ENCODE results near the gene KIF2A.

The KIF2A gene

GRCh38 chr5:62328772-62329491 lies 22.9 kb downstream of the KIF2A start:
- no peak for DNase-seq (ENCODE audit: low spot score)

DNA sequence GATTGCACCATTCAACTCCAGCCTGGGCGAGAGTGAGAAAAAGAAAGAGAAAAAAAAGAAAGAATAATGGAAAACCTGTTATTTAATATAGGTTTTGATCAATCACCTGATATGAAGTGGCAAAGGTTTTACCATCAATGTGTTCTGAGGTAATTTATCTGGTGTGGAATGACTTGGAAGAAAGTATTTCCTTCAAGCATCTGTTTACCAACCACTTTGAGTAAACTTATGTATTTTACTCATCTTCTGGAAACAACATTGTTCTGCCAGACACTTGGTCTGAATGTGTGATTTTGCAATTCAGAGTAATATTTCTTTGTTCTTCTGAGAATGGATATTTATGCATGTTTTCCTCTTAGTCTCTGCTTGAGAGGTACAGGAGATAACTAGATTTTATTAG lies 24.3 kb downstream of the KIF2A start:
- DNase-seq (ENCODE audit: low spot score), result no peak

GRCh38 chr5:62331921-62332320 lies 25.9 kb downstream of the KIF2A start:
- DNase-seq (ENCODE audit: low spot score), result no peak

DNA sequence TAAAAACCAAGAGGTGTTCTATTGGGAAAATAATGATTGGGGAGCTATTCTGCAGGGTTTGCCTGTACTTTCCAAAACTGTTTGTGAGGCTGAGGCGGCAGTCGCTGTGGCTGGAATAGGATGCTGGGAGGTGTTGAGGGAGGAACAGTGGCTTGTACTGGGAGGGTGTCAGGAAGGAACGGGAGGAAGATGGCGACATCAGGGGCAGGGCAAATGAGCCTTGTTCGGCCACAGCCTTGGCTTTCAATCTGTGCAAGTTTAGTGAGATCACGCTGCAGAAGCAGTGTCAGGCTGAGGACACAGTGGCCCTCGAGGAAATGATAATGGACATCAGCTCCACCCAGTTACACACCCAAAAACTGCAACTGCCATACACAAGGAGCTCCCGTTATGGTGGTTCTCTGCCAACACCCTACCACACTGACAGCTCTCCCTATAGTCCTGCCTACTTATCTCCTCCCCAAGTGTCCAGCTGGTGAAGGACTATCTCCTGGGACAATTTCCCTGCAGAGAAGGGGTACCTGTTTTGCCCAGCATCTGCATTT lies 27.3 kb downstream of the KIF2A start:
- DNase-seq (ENCODE audit: low spot score), result no peak

DNA sequence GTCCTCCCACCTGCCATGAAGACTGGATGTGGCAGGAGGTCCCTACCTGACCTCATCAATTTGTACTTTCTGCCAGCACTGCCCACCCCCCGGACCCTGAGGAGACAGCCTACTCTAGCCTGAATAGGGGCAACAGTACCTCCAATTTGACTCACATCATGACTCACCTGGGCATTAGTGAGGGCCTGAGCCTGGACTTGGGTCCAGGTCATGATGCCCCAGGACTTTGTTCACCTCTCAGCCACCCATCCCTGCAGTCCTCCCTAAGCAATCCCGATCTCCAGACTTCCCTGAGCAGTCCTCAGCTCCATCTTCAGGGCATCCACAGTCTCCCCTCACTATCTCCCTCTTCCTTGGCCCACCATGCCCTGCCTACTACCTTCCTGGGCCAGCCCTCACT lies 28.1 kb downstream of the KIF2A start:
- no peak for DNase-seq (ENCODE audit: low spot score)

- no peak for DNase-seq (ENCODE audit: low spot score)
Measured at GRCh38 chr5:62340392-62340791, 34.4 kb downstream of the KIF2A start.

GRCh38 chr5:62340979-62341378 lies 35.0 kb downstream of the KIF2A start:
- no peak for DNase-seq (ENCODE audit: low spot score)

GRCh38 chr5:62341783-62342475 lies 35.9 kb downstream of the KIF2A start:
- no peak for DNase-seq (ENCODE audit: low spot score)

- DNase-seq (ENCODE audit: low spot score), result no peak
Measured at GRCh38 chr5:62342476-62342837, 36.5 kb downstream of the KIF2A start.

- no peak for DNase-seq (ENCODE audit: low spot score)
Measured at GRCh38 chr5:62343428-62343827, 37.4 kb downstream of the KIF2A start.

- DNase-seq (ENCODE audit: low spot score), result no peak
Measured at GRCh38 chr5:62346748-62347147, 40.7 kb downstream of the KIF2A start.

DNA sequence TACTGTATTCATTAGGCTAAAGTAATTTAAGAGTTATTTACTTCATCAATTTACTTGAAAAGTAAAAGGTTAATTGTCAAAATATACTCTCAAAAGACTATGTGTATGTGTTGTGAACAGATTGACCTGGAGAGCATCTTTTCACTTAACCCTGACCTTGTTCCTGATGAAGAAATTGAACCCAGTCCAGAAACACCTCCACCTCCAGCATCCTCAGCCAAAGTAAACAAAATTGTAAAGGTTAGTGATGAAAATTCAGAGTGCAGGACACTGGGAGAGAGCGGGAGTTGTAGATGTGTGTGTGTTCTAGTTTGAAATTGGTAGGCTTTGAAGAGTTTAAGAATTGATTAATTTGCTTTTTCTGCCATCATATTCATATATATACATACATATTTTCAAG lies 41.9 kb downstream of the KIF2A start:
- DNase-seq (ENCODE audit: low spot score), result no peak

DNA sequence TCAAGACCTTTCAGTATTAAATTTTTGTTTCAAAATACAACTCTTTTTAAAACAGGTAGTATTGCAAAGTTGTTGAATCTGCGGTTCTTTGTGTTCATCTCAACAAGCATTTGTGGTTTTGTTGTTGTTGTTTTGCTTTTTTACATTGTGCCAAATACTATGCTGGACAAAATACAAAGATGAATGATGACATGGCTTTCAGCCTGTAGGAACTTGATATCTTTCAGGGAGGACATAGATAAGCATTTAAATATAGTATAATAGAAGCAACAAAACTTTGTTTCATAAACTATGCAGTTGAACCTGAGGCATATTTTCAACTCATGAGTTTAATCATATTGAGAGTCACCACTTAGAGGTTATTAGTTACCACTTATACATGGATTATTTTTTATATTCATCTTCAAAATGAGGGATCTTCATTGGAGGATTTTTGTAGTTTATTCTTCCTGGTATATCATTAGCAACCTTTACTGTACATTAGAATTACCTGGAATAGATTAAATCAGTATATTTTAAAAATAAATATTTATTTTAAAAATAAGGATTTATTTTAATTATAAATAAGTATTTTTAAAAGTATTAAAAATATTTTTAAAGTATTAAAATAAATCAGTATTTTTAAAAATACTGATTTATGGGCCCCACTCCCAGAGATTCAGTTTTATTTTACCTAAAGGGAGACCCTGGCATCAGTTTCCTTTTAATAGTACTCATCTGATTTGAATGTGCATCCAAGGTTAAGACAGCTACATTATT lies 42.9 kb downstream of the KIF2A start:
- no peak for DNase-seq (ENCODE audit: low spot score)

- no peak for DNase-seq (ENCODE audit: low spot score)
Measured at GRCh38 chr5:62354028-62354874, 48.2 kb downstream of the KIF2A start.

GRCh38 chr5:62362701-62363100 lies 56.7 kb downstream of the KIF2A start:
- no peak for DNase-seq (ENCODE audit: low spot score)

DNA sequence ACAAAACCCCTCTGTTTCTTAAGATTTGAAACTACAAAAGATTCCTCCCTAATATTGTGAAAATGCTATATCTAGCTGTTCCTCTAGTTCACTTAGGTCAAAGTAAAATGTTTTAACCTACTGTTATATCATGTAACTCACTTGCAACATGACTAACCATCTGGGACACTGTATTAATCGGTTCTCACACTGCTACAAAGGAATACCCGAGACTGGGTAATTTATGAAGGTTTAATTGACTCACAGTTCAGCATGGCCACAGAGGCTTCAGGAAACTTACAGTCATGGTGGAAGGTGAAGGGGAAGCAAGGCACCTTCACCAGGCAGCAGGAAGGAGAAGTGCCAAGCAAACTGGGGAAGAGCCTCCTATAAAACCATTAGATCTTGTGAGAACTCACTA lies 63.0 kb downstream of the KIF2A start:
- no peak for DNase-seq (ENCODE audit: low spot score)

DNA sequence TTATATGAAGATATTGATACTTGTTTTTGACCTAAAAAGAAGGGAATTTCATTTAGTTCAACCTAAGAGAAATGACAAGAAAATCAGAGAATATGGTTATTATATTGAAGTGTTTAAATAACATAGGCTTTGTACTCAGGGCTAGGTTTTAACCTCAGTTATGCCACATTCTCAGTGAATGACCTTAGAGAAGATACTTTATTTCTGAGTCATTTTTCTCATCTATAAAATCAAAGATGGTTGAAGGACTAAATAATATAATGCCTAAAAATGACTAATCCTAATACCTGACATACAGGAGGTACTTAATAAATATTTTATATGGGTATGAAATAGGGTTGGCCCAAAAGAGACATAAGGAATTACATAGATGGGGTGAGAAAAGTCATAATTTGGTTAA lies 65.4 kb downstream of the KIF2A start:
- DNase-seq (ENCODE audit: low spot score), result no peak

DNA sequence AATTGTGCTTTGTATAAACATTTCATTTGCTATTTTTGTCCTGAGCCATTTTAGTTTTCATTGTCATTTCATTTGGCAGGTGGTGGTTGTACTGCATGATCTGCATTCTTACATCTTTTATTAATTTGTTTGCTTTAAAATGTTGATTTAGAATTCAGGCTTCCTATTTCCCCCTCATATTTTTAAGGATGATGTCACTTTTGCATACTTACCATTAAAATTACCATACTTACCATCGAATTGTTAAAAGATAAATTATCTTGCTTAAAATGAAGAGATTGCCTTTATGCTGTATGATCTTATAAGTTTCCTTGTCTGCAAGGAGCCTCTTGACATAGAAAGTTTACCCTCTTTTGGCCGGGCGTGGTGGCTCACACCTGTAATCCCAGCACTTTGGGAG lies 66.6 kb downstream of the KIF2A start:
- DNase-seq (ENCODE audit: low spot score), result no peak

GRCh38 chr5:62373382-62373781 lies 67.4 kb downstream of the KIF2A start:
- DNase-seq (ENCODE audit: low spot score), result no peak

- DNase-seq (ENCODE audit: low spot score), result no peak
Measured at GRCh38 chr5:62374090-62374489, 68.1 kb downstream of the KIF2A start.

DNA sequence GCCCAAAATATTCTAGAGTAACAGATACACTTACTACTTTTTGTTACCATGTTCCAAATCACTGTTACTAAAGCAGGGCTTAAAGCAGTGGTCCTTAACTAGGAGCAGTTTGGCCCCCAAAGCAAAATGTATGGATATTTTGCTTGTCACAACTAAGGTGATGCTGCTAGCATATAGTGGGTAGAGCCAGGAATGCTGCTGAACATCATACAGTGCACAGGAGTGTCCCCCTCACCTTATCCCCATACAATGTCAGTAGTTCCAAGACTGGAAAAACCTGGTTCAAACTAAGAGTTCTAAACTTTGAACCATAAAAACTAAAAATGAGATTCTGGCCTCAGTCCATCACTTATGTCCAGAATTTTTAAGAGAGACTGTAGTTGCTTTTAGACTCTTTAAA lies 69.6 kb downstream of the KIF2A start:
- DNase-seq (ENCODE audit: low spot score), result no peak

GRCh38 chr5:62376064-62376463 lies 70.1 kb downstream of the KIF2A start:
- no peak for DNase-seq (ENCODE audit: low spot score)

All from iPS-NIHi11 (cell line).